ENCODE measurements around the gene WDR33.

WDR33 gene

GRCh38 chr2:127662937-127663565 lies 147.9 kb downstream of the WDR33 start:
- Histone ChIP-seq H3K27ac (ENCODE audit: low read length) (no peak overlapping the region), H3K36me3 (ENCODE audit: insufficient read depth, low read depth, low read length) (no peaks in the 10 kb centered on the region), H3K9me3 (ENCODE audit: insufficient read depth, low read depth, low read length) (no peaks in the 10 kb centered on the region), H3K9ac (ENCODE audit: low read depth, low read length) (no peak overlapping the region), H3K27me3 (ENCODE audit: insufficient read depth, low read length) (peaks cover 43% of the 10 kb centered on the region), H3K4me3 (ENCODE audit: low read length) (no peak overlapping the region), H3K4me1 (ENCODE audit: insufficient read depth, low read length) (peaks cover 3% of the 10 kb centered on the region)

- no peaks in the 10 kb centered on the region for H3K9me3 ChIP-seq (ENCODE audit: insufficient read depth, low read depth, low read length)
- H3K9ac ChIP-seq (ENCODE audit: low read depth, low read length): no peak overlapping the region
- H3K27ac ChIP-seq (ENCODE audit: low read length): no peak overlapping the region
- H3K4me1 ChIP-seq (ENCODE audit: insufficient read depth, low read length): peaks cover 3% of the 10 kb centered on the region
- H3K27me3 ChIP-seq (ENCODE audit: insufficient read depth, low read length): peaks cover 43% of the 10 kb centered on the region
- no peaks in the 10 kb centered on the region for H3K36me3 ChIP-seq (ENCODE audit: insufficient read depth, low read depth, low read length)
- no peak overlapping the region for H3K4me3 ChIP-seq (ENCODE audit: low read length)
These were observed 148.9 kb downstream of the WDR33 start for GRCh38 chr2:127661949-127662510.

- Histone ChIP-seq H3K9me3 (ENCODE audit: insufficient read depth, low read depth, low read length) (no peaks in the 10 kb centered on the region), H3K36me3 (ENCODE audit: insufficient read depth, low read depth, low read length) (no peaks in the 10 kb centered on the region), H3K27ac (ENCODE audit: low read length) (no peak overlapping the region), H3K27me3 (ENCODE audit: insufficient read depth, low read length) (peaks cover 35% of the 10 kb centered on the region), H3K9ac (ENCODE audit: low read depth, low read length) (no peak overlapping the region), H3K4me1 (ENCODE audit: insufficient read depth, low read length) (peaks cover 3% of the 10 kb centered on the region), H3K4me3 (ENCODE audit: low read length) (no peak overlapping the region)
These were observed 149.8 kb downstream of the WDR33 start for GRCh38 chr2:127661072-127661649.

- H3K27me3 ChIP-seq (ENCODE audit: insufficient read depth, low read length): peaks cover 26% of the 10 kb centered on the region
- H3K4me1 ChIP-seq (ENCODE audit: insufficient read depth, low read length): peaks cover 8% of the 10 kb centered on the region
- no peak overlapping the region for H3K4me3 ChIP-seq (ENCODE audit: low read length)
- H3K9ac ChIP-seq (ENCODE audit: low read depth, low read length): no peak overlapping the region
- H3K36me3 ChIP-seq (ENCODE audit: insufficient read depth, low read depth, low read length): no peaks in the 10 kb centered on the region
- H3K9me3 ChIP-seq (ENCODE audit: insufficient read depth, low read depth, low read length): no peaks in the 10 kb centered on the region
- no peak overlapping the region for H3K27ac ChIP-seq (ENCODE audit: low read length)
These were observed 150.7 kb downstream of the WDR33 start for GRCh38 chr2:127660291-127660578.

GRCh38 chr2:127659408-127660290 lies 151.3 kb downstream of the WDR33 start:
- Histone ChIP-seq H3K9me3 (ENCODE audit: insufficient read depth, low read depth, low read length) (no peaks in the 10 kb centered on the region), H3K4me3 (ENCODE audit: low read length) (no peak overlapping the region), H3K36me3 (ENCODE audit: insufficient read depth, low read depth, low read length) (no peaks in the 10 kb centered on the region), H3K4me1 (ENCODE audit: insufficient read depth, low read length) (peaks cover 7% of the 10 kb centered on the region), H3K27ac (ENCODE audit: low read length) (no peak overlapping the region), H3K27me3 (ENCODE audit: insufficient read depth, low read length) (peaks cover 20% of the 10 kb centered on the region), H3K9ac (ENCODE audit: low read depth, low read length) (no peak overlapping the region)

GRCh38 chr2:127658641-127659407 lies 152.1 kb downstream of the WDR33 start:
- Histone ChIP-seq H3K4me3 (ENCODE audit: low read length) (no peak overlapping the region), H3K4me1 (ENCODE audit: insufficient read depth, low read length) (peaks cover 5% of the 10 kb centered on the region), H3K27ac (ENCODE audit: low read length) (no peak overlapping the region), H3K36me3 (ENCODE audit: insufficient read depth, low read depth, low read length) (no peaks in the 10 kb centered on the region), H3K27me3 (ENCODE audit: insufficient read depth, low read length) (peaks cover 12% of the 10 kb centered on the region), H3K9me3 (ENCODE audit: insufficient read depth, low read depth, low read length) (no peaks in the 10 kb centered on the region), H3K9ac (ENCODE audit: low read depth, low read length) (no peak overlapping the region)

GRCh38 chr2:127658146-127658545 lies 152.8 kb downstream of the WDR33 start:
- Histone ChIP-seq H3K4me3 (ENCODE audit: low read length) (no peak overlapping the region), H3K4me1 (ENCODE audit: insufficient read depth, low read length) (peaks cover 5% of the 10 kb centered on the region), H3K9ac (ENCODE audit: low read depth, low read length) (no peak overlapping the region), H3K27ac (ENCODE audit: low read length) (no peak overlapping the region), H3K36me3 (ENCODE audit: insufficient read depth, low read depth, low read length) (no peaks in the 10 kb centered on the region), H3K9me3 (ENCODE audit: insufficient read depth, low read depth, low read length) (no peaks in the 10 kb centered on the region), H3K27me3 (ENCODE audit: insufficient read depth, low read length) (peaks cover 5% of the 10 kb centered on the region)

GRCh38 chr2:127657232-127657595 lies 153.8 kb downstream of the WDR33 start:
- Histone ChIP-seq H3K9ac (ENCODE audit: low read depth, low read length) (no peak overlapping the region), H3K4me1 (ENCODE audit: insufficient read depth, low read length) (peaks cover 5% of the 10 kb centered on the region; the same call in 1 of the 2 replicates), H3K36me3 (ENCODE audit: insufficient read depth, low read depth, low read length) (no peaks in the 10 kb centered on the region), H3K9me3 (ENCODE audit: insufficient read depth, low read depth, low read length) (no peaks in the 10 kb centered on the region), H3K27me3 (ENCODE audit: insufficient read depth, low read length) (no peaks in the 10 kb centered on the region), H3K27ac (ENCODE audit: low read length) (no peak overlapping the region), H3K4me3 (ENCODE audit: low read length) (no peak overlapping the region)

GRCh38 chr2:127656569-127657231 lies 154.3 kb downstream of the WDR33 start:
- Histone ChIP-seq H3K9ac (ENCODE audit: low read depth, low read length) (no peak overlapping the region), H3K9me3 (ENCODE audit: insufficient read depth, low read depth, low read length) (no peaks in the 10 kb centered on the region), H3K4me1 (ENCODE audit: insufficient read depth, low read length) (peaks cover 5% of the 10 kb centered on the region; the same call in 1 of the 2 replicates), H3K36me3 (ENCODE audit: insufficient read depth, low read depth, low read length) (no peaks in the 10 kb centered on the region), H3K4me3 (ENCODE audit: low read length) (no peak overlapping the region), H3K27ac (ENCODE audit: low read length) (no peak overlapping the region), H3K27me3 (ENCODE audit: insufficient read depth, low read length) (no peaks in the 10 kb centered on the region)

- Histone ChIP-seq H3K4me1 (ENCODE audit: insufficient read depth, low read length) (peaks cover 5% of the 10 kb centered on the region; the same call in 1 of the 2 replicates), H3K4me3 (ENCODE audit: low read length) (no peak overlapping the region), H3K27ac (ENCODE audit: low read length) (no peak overlapping the region), H3K9ac (ENCODE audit: low read depth, low read length) (no peak overlapping the region), H3K9me3 (ENCODE audit: insufficient read depth, low read depth, low read length) (no peaks in the 10 kb centered on the region), H3K36me3 (ENCODE audit: insufficient read depth, low read depth, low read length) (no peaks in the 10 kb centered on the region), H3K27me3 (ENCODE audit: insufficient read depth, low read length) (no peaks in the 10 kb centered on the region)
These were observed 155.5 kb downstream of the WDR33 start for GRCh38 chr2:127655209-127656073.

All from iPS-20b (cell line).